HepG2 (cell line): Measurements from ENCODE around the gene COMMD1. TPM values are rescaled to one million over a fixed set of nuclear protein-coding genes. Genes with fewer than 3 reads are reported as not detected.

Experiments used
- FOSL2 ChIP-seq: sonication (generic); formaldehyde crosslinking; IDR thresholded peaks from 2 replicates; pipeline ENCODE4 v1.4.0; 2020; ENCODE audit warnings: missing genetic modification reagents
- HNF4A ChIP-seq: sonication (generic); formaldehyde crosslinking; IDR thresholded peaks from 2 replicates; pipeline ENCODE4 v1.4.0; 2020; ENCODE audit warnings: missing genetic modification reagents
- MYNN ChIP-seq: sonication (generic); formaldehyde crosslinking; IDR thresholded peaks from 2 replicates; pipeline ENCODE4 v1.4.0; 2020; ENCODE audit warnings: mild to moderate bottlenecking, low read depth, missing genetic modification reagents
- NR2F6 ChIP-seq, 2 experiments: IDR thresholded peaks; 2 replicates each; pipeline ENCODE4 v1.6.1; 2016; ENCODE audit warnings: antibody characterized with exemption in 1 of 2, mild to moderate bottlenecking in 1 of 2
- RCOR2 ChIP-seq: IDR thresholded peaks from 2 replicates; pipeline ENCODE4 v1.6.1; 2016; ENCODE audit warnings: missing biosample characterization, missing genetic modification reagents
- RFX5 ChIP-seq: IDR thresholded peaks from 2 replicates; pipeline ENCODE4 v1.6.1; 2011; ENCODE audit warnings: low read depth, low read length, improper control_type of control experiment
- SOX5 ChIP-seq: IDR thresholded peaks from 2 replicates; pipeline ENCODE4 v1.6.1; 2016; ENCODE audit warnings: borderline replicate concordance
- ZMYM4 ChIP-seq: sonication (generic); formaldehyde crosslinking; IDR thresholded peaks from 2 replicates; pipeline ENCODE4 v1.8.1; 2023; ENCODE audit warnings: mild to moderate bottlenecking, missing genetic modification reagents
- ZNF549 ChIP-seq: sonication (generic); formaldehyde crosslinking; IDR thresholded peaks from 2 replicates; pipeline ENCODE4 v1.5.0; 2020; ENCODE audit warnings: missing genetic modification reagents
- ZNF607 ChIP-seq: sonication (generic); formaldehyde crosslinking; IDR thresholded peaks from 2 replicates; pipeline ENCODE4 v1.5.1; 2020; ENCODE audit warnings: missing genetic modification reagents, mild to moderate bottlenecking, borderline replicate concordance
- polyA plus RNA-seq, 8 experiments: library from polyadenylated mRNA; depleted of rRNA in 3 of 8; stranded (reverse) in 7 of 8; unstranded in 1 of 8; fragments of >200 nt; fragmentation: Illumina TruSeq in 4 of 8; extraction: Trizol in 4 of 8; gene quantifications; 2 replicates each; pipeline versions ENCODE4 v1.2.1 to v1.2.3, GENCODE V29; 2011 to 2016; ENCODE audit warnings: low read depth in 4 of 8, missing spikeins in 1 of 8, mixed read lengths in 1 of 8; ENCODE audit not compliant: insufficient read depth in 1 of 8
- total RNA-seq, 5 experiments: library from RNA; depleted of rRNA; stranded (reverse); fragments of >200 nt; fragmentation: Illumina TruSeq; extraction: Trizol; gene quantifications; 2 replicates each; pipeline ENCODE4 v1.2.3, GENCODE V29; 2016; ENCODE audit warnings: low read depth in 1 of 5
- TF ChIP-seq, protein P1 (sequence below): sonication (generic); formaldehyde crosslinking; IDR thresholded peaks from 2 replicates; pipeline ENCODE4 v1.5.0; 2020; ENCODE audit warnings: mild to moderate bottlenecking, missing genetic modification reagents
- TF ChIP-seq, protein P2 (sequence below): fragments of 450-650 bp; IDR thresholded peaks from 2 replicates; pipeline ENCODE4 v1.6.1; 2017
- TF ChIP-seq, protein P3 (sequence below), 2 experiments: sonication (generic) in 1 of 2; formaldehyde crosslinking in 1 of 2; IDR thresholded peaks; 2 replicates each; pipeline versions ENCODE4 v1.4.0 to v1.6.1; 2016 to 2020; ENCODE audit warnings: borderline replicate concordance in 1 of 2, low read depth in 1 of 2, mild to moderate bottlenecking in 1 of 2, missing genetic modification reagents in 1 of 2
- TF ChIP-seq, protein P4 (sequence below): sonication (generic); formaldehyde crosslinking; IDR thresholded peaks from 2 replicates; pipeline ENCODE4 v1.9.0; 2021; ENCODE audit warnings: missing genetic modification reagents, borderline replicate concordance
- TF ChIP-seq, protein P5 (sequence below): IDR thresholded peaks from 2 replicates; pipeline ENCODE4 v1.4.0; 2020; ENCODE audit warnings: mild to moderate bottlenecking, missing genetic modification reagents

COMMD1 gene
- total and polyA plus RNA-seq, 2 of the 13 experiments (the other 11 are each of a cell fraction or from before 2014, with no cell fraction given), result 25.7 to 105 TPM

DNA sequence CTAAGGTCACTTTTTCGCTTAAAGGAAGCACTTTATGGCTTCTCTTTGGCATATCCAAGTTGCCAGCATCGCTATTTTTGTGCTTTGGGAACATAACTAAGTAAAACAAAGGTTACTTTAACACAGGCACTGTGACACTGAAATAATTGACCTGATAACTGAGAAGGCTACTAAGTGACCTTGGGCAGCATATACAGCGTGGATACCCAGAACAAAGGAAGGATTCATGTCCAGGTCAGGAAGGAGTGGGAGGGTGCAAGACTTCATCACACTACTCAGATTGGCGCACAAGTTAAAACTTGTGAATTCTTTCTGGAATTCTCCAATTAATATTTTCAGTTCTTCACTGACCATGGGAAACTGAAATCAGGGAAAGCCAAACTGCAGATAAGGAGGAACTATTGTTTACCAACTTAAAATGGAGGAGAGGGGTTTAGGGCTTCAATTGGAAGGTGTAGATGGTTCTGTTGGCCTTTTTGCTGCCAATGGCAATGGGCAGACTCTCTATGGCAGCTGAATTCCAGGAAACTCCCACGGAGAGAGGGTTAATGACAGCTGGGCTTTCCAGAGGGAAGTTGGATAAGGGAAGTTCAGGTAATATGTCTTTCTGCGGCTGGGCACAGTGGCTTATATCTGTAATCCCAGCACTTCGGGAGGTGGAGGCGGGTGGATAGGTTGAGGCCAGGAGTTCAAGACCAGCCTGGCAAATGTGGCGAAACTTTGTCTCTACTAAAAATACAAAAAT lies 45.3 kb downstream of the COMMD1 start (continued):
- TF ChIP-seq, protein P1, sequence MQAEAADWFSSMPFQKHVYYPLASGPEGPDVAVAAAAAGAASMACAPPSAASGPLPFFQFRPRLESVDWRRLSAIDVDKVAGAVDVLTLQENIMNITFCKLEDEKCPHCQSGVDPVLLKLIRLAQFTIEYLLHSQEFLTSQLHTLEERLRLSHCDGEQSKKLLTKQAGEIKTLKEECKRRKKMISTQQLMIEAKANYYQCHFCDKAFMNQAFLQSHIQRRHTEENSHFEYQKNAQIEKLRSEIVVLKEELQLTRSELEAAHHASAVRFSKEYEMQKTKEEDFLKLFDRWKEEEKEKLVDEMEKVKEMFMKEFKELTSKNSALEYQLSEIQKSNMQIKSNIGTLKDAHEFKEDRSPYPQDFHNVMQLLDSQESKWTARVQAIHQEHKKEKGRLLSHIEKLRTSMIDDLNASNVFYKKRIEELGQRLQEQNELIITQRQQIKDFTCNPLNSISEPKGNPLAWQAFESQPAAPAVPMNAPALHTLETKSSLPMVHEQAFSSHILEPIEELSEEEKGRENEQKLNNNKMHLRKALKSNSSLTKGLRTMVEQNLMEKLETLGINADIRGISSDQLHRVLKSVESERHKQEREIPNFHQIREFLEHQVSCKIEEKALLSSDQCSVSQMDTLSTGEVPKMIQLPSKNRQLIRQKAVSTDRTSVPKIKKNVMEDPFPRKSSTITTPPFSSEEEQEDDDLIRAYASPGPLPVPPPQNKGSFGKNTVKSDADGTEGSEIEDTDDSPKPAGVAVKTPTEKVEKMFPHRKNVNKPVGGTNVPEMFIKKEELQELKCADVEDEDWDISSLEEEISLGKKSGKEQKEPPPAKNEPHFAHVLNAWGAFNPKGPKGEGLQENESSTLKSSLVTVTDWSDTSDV (CRISPR knock-in tag), result no peak
- peak; percentile 63; the same call in 1 of the 2 replicates for TF ChIP-seq SOX5
- TF ChIP-seq, protein P2, sequence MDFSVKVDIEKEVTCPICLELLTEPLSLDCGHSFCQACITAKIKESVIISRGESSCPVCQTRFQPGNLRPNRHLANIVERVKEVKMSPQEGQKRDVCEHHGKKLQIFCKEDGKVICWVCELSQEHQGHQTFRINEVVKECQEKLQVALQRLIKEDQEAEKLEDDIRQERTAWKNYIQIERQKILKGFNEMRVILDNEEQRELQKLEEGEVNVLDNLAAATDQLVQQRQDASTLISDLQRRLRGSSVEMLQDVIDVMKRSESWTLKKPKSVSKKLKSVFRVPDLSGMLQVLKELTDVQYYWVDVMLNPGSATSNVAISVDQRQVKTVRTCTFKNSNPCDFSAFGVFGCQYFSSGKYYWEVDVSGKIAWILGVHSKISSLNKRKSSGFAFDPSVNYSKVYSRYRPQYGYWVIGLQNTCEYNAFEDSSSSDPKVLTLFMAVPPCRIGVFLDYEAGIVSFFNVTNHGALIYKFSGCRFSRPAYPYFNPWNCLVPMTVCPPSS, result no peak
- TF ChIP-seq, protein P3, sequence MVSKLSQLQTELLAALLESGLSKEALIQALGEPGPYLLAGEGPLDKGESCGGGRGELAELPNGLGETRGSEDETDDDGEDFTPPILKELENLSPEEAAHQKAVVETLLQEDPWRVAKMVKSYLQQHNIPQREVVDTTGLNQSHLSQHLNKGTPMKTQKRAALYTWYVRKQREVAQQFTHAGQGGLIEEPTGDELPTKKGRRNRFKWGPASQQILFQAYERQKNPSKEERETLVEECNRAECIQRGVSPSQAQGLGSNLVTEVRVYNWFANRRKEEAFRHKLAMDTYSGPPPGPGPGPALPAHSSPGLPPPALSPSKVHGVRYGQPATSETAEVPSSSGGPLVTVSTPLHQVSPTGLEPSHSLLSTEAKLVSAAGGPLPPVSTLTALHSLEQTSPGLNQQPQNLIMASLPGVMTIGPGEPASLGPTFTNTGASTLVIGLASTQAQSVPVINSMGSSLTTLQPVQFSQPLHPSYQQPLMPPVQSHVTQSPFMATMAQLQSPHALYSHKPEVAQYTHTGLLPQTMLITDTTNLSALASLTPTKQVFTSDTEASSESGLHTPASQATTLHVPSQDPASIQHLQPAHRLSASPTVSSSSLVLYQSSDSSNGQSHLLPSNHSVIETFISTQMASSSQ (IDR thresholded peaks at IDR 0.05; ENCODE audit: low read depth), result no peak
- TF ChIP-seq, protein P3 (CRISPR knock-in tag; IDR thresholded peaks at IDR 0.05; ENCODE audit: borderline replicate concordance), result peak; percentile 45; the same call in 1 of the 2 replicates
- no peak for TF ChIP-seq MYNN (CRISPR knock-in tag)
- TF ChIP-seq RCOR2 (CRISPR knock-in tag), result 0 out of 2 replicates have a peak, but pooled peaks have one; percentile 13
- TF ChIP-seq, protein P4, sequence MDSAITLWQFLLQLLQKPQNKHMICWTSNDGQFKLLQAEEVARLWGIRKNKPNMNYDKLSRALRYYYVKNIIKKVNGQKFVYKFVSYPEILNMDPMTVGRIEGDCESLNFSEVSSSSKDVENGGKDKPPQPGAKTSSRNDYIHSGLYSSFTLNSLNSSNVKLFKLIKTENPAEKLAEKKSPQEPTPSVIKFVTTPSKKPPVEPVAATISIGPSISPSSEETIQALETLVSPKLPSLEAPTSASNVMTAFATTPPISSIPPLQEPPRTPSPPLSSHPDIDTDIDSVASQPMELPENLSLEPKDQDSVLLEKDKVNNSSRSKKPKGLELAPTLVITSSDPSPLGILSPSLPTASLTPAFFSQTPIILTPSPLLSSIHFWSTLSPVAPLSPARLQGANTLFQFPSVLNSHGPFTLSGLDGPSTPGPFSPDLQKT (CRISPR knock-in tag), result no peak
- no peak for TF ChIP-seq ZNF607
- no peak for TF ChIP-seq RFX5
- TF ChIP-seq ZNF549, result no peak
- TF ChIP-seq, protein P5, sequence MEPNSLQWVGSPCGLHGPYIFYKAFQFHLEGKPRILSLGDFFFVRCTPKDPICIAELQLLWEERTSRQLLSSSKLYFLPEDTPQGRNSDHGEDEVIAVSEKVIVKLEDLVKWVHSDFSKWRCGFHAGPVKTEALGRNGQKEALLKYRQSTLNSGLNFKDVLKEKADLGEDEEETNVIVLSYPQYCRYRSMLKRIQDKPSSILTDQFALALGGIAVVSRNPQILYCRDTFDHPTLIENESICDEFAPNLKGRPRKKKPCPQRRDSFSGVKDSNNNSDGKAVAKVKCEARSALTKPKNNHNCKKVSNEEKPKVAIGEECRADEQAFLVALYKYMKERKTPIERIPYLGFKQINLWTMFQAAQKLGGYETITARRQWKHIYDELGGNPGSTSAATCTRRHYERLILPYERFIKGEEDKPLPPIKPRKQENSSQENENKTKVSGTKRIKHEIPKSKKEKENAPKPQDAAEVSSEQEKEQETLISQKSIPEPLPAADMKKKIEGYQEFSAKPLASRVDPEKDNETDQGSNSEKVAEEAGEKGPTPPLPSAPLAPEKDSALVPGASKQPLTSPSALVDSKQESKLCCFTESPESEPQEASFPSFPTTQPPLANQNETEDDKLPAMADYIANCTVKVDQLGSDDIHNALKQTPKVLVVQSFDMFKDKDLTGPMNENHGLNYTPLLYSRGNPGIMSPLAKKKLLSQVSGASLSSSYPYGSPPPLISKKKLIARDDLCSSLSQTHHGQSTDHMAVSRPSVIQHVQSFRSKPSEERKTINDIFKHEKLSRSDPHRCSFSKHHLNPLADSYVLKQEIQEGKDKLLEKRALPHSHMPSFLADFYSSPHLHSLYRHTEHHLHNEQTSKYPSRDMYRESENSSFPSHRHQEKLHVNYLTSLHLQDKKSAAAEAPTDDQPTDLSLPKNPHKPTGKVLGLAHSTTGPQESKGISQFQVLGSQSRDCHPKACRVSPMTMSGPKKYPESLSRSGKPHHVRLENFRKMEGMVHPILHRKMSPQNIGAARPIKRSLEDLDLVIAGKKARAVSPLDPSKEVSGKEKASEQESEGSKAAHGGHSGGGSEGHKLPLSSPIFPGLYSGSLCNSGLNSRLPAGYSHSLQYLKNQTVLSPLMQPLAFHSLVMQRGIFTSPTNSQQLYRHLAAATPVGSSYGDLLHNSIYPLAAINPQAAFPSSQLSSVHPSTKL (CRISPR knock-in tag), result peak; percentile 72
- no peak for TF ChIP-seq NR2F6 (IDR thresholded peaks at IDR 0.05)
- peak; percentile 46; the same call in 1 of the 2 replicates for TF ChIP-seq NR2F6 (CRISPR knock-in tag; IDR thresholded peaks at IDR 0.05)
- TF ChIP-seq HNF4A (CRISPR knock-in tag), result peak; percentile 34; the same call in 1 of the 2 replicates
- no peak for TF ChIP-seq FOSL2 (CRISPR knock-in tag)
- peak; percentile 44; the same call in 1 of the 2 replicates for TF ChIP-seq ZMYM4 (CRISPR knock-in tag)
